HepG2 (cell line): ENCODE data around the gene OGFR.

Source experiments
- ATF2 ChIP-seq: sonication (generic); formaldehyde crosslinking; IDR thresholded peaks from 2 replicates; pipeline ENCODE4 v1.4.0; 2020; ENCODE audit warnings: missing genetic modification reagents
- E2F1 ChIP-seq: sonication (generic); formaldehyde crosslinking; IDR thresholded peaks from 2 replicates; pipeline ENCODE4 v1.5.0; 2020; ENCODE audit warnings: missing genetic modification reagents
- GATAD2A ChIP-seq: IDR thresholded peaks from 2 replicates; pipeline ENCODE4 v1.6.1; 2016
- MED13 ChIP-seq: sonication (generic); formaldehyde crosslinking; IDR thresholded peaks from 2 replicates; pipeline ENCODE4 v1.5.0; 2020; ENCODE audit warnings: missing genetic modification reagents
- NFIC ChIP-seq: IDR thresholded peaks from 2 replicates; pipeline ENCODE4 v1.6.1; 2012; ENCODE audit warnings: mild to moderate bottlenecking, low read length, inconsistent platforms
- ZNF547 ChIP-seq: sonication (generic); formaldehyde crosslinking; IDR thresholded peaks from 2 replicates; pipeline ENCODE4 v1.5.1; 2020; ENCODE audit warnings: mild to moderate bottlenecking, missing genetic modification reagents
- ZNF747 ChIP-seq: sonication (generic); formaldehyde crosslinking; IDR thresholded peaks from 2 replicates; pipeline ENCODE4 v1.8.1; 2023; ENCODE audit warnings: missing genetic modification reagents, mild to moderate bottlenecking, borderline replicate concordance
- TF ChIP-seq, protein P1 (sequence below): fragments of 450-650 bp; IDR thresholded peaks from 2 replicates; pipeline ENCODE4 v1.6.1; 2017; ENCODE audit warnings: mild to moderate bottlenecking
- TF ChIP-seq, protein P2 (sequence below): sonication (generic); formaldehyde crosslinking; IDR thresholded peaks from 2 replicates; pipeline ENCODE4 v1.5.0; 2020; ENCODE audit warnings: mild to moderate bottlenecking, missing genetic modification reagents, moderate library complexity

GRCh38 chr20:62772619-62772989, 32.0 kb upstream of the OGFR start:
- TF ChIP-seq, protein P1, sequence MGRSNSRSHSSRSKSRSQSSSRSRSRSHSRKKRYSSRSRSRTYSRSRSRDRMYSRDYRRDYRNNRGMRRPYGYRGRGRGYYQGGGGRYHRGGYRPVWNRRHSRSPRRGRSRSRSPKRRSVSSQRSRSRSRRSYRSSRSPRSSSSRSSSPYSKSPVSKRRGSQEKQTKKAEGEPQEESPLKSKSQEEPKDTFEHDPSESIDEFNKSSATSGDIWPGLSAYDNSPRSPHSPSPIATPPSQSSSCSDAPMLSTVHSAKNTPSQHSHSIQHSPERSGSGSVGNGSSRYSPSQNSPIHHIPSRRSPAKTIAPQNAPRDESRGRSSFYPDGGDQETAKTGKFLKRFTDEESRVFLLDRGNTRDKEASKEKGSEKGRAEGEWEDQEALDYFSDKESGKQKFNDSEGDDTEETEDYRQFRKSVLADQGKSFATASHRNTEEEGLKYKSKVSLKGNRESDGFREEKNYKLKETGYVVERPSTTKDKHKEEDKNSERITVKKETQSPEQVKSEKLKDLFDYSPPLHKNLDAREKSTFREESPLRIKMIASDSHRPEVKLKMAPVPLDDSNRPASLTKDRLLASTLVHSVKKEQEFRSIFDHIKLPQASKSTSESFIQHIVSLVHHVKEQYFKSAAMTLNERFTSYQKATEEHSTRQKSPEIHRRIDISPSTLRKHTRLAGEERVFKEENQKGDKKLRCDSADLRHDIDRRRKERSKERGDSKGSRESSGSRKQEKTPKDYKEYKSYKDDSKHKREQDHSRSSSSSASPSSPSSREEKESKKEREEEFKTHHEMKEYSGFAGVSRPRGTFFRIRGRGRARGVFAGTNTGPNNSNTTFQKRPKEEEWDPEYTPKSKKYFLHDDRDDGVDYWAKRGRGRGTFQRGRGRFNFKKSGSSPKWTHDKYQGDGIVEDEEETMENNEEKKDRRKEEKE, result no peak
- TF ChIP-seq E2F1, result no peak
- no peak for TF ChIP-seq ZNF747
- TF ChIP-seq NFIC, result no peak
- no peak for TF ChIP-seq ZNF547 (CRISPR knock-in tag)
- no peak for TF ChIP-seq MED13 (CRISPR knock-in tag)
- TF ChIP-seq, protein P2, sequence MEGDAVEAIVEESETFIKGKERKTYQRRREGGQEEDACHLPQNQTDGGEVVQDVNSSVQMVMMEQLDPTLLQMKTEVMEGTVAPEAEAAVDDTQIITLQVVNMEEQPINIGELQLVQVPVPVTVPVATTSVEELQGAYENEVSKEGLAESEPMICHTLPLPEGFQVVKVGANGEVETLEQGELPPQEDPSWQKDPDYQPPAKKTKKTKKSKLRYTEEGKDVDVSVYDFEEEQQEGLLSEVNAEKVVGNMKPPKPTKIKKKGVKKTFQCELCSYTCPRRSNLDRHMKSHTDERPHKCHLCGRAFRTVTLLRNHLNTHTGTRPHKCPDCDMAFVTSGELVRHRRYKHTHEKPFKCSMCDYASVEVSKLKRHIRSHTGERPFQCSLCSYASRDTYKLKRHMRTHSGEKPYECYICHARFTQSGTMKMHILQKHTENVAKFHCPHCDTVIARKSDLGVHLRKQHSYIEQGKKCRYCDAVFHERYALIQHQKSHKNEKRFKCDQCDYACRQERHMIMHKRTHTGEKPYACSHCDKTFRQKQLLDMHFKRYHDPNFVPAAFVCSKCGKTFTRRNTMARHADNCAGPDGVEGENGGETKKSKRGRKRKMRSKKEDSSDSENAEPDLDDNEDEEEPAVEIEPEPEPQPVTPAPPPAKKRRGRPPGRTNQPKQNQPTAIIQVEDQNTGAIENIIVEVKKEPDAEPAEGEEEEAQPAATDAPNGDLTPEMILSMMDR (CRISPR knock-in tag), result no peak
- TF ChIP-seq GATAD2A (CRISPR knock-in tag), result no peak
- no peak for TF ChIP-seq ATF2 (CRISPR knock-in tag)
